H1 (cell line): ENCODE results near the gene UFSP2. TPM values are rescaled to one million over a fixed set of nuclear protein-coding genes. Genes with fewer than 3 reads are reported as not detected.
A peak's percentile ranks its signal among the peaks of the same experiment; 100 is the strongest.

Source experiments
- CTCF ChIA-PET: fragments of 300-600 bp; sonication (Branson Sonifier 250); formaldehyde crosslinking; loops from one replicate; lab custom pipeline; 2021; ENCODE audit not compliant: partially characterized antibody; lab: Charles Lee
- POLR2A ChIA-PET: fragments of 300-600 bp; sonication (Branson Sonifier 250); formaldehyde crosslinking; loops from one replicate; lab custom pipeline; 2021; ENCODE audit warnings: inconsistent platforms; ENCODE audit not compliant: partially characterized antibody; lab: Charles Lee
- DNase-seq, 2 experiments: peaks; one replicate each; pipeline versions ENCODE4 v3.0.0 to v3.0.0-alpha.2; 2010 to 2022; ENCODE audit warnings: low spot score in 2 of 2, low read depth in 1 of 2, mixed read lengths in 1 of 2
- FAIRE-seq: peaks from 2 replicates; lab custom pipeline; 2011; peaks lifted over from hg19 to GRCh38; lab: Jason Lieb, UNC
- H2AFZ ChIP-seq: 2 replicates; pipeline ENCODE4 v1.8.1; 2012; ENCODE audit warnings: low read length, inconsistent platforms
- H2AK5ac ChIP-seq: 2 replicates; pipeline ENCODE4 v1.6.1; 2013; ENCODE audit warnings: low read depth, low read length
- H2BK120ac ChIP-seq: replicated peaks from 2 replicates; pipeline ENCODE3; 2013; ENCODE audit warnings: low read depth, low read length, inconsistent platforms
- H2BK12ac ChIP-seq: 2 replicates; pipeline ENCODE4 v1.6.1; 2013; ENCODE audit warnings: low read depth, low read length
- H2BK15ac ChIP-seq: 2 replicates; pipeline ENCODE4 v1.6.1; 2013; ENCODE audit warnings: low read length
- H2BK20ac ChIP-seq: 2 replicates; pipeline ENCODE4 v1.6.1; 2013; ENCODE audit warnings: low read length
- H2BK5ac ChIP-seq: 2 replicates; pipeline ENCODE4 v1.6.1; 2013; ENCODE audit warnings: low read depth, low read length
- H3K14ac ChIP-seq: 2 replicates; pipeline ENCODE4 v1.6.1; 2013; ENCODE audit warnings: inconsistent platforms; ENCODE audit not compliant: insufficient read length
- H3K18ac ChIP-seq: 2 replicates; pipeline ENCODE4 v1.6.1; 2013; ENCODE audit warnings: low read length; ENCODE audit errors: extremely low read depth
- H3K23ac ChIP-seq: 2 replicates; pipeline ENCODE4 v1.6.1; 2013; ENCODE audit warnings: inconsistent platforms; ENCODE audit not compliant: insufficient read length
- H3K23me2 ChIP-seq: 2 replicates; pipeline ENCODE4 v1.6.1; 2013; ENCODE audit warnings: low read depth, low read length
- H3K27ac ChIP-seq: 2 replicates; pipeline ENCODE4 v1.6.1; 2011; ENCODE audit warnings: low read depth, low read length, inconsistent platforms
- H3K27me3 ChIP-seq, 4 experiments: replicated peaks in 1 of 4; 1 replicate in 1 of 4; 2 replicates in 3 of 4; pipeline versions ENCODE4 v1.6.1 to v1.8.1; 2011 to 2013; ENCODE audit warnings: low read length in 3 of 4, mild to moderate bottlenecking in 3 of 4, inconsistent platforms in 2 of 4, mixed read lengths in 2 of 4, moderate library complexity in 1 of 4; ENCODE audit not compliant: control insufficient read depth in 3 of 4, insufficient read depth in 3 of 4; ENCODE audit errors: extremely low read depth in 1 of 4
- H3K36me3 ChIP-seq, 4 experiments: 2 replicates each; pipeline versions ENCODE4 v1.6.1 to v1.8.1; 2011 to 2013; ENCODE audit warnings: mild to moderate bottlenecking in 4 of 4, low read length in 3 of 4, moderate library complexity in 2 of 4, control low read depth in 1 of 4, inconsistent platforms in 1 of 4; ENCODE audit not compliant: insufficient read depth in 4 of 4, control insufficient read depth in 2 of 4
- H3K4ac ChIP-seq: replicated peaks from 2 replicates; pipeline ENCODE3; 2013; ENCODE audit warnings: low read length, low read depth, mixed read lengths, inconsistent platforms; ENCODE audit not compliant: insufficient read length
- H3K4me1 ChIP-seq, 4 experiments: replicated peaks in 1 of 4; 1 replicate in 1 of 4; 2 replicates in 3 of 4; pipeline versions ENCODE4 v1.6.1 to v1.8.1; 2011 to 2013; ENCODE audit warnings: low read length in 3 of 4, inconsistent platforms in 2 of 4, mixed read lengths in 1 of 4; ENCODE audit not compliant: insufficient read depth in 4 of 4, control insufficient read depth in 3 of 4
- H3K4me2 ChIP-seq, 2 experiments: 2 replicates each; pipeline versions ENCODE4 v1.6.1 to v1.8.1; 2011 to 2013; ENCODE audit warnings: low read depth in 2 of 2, low read length in 2 of 2, control low read depth in 1 of 2, inconsistent platforms in 1 of 2, mild to moderate bottlenecking in 1 of 2; ENCODE audit not compliant: insufficient read depth in 1 of 2
- H3K4me3 ChIP-seq, 4 experiments: fragments of 200-600, 300-600 bp in 1 of 4; sonication (generic), shearing (Covaris generic), sonication (Bioruptor Twin) in 1 of 4; 2 replicates each; pipeline versions ENCODE4 v1.5.1 to v1.8.1; 2011 to 2016; ENCODE audit warnings: low read length in 4 of 4, low read depth in 3 of 4, control low read depth in 2 of 4, inconsistent platforms in 2 of 4, mild to moderate bottlenecking in 2 of 4, mixed read lengths in 1 of 4, moderate library complexity in 1 of 4; ENCODE audit not compliant: insufficient read depth in 2 of 4; ENCODE audit errors: extremely low read depth in 1 of 4
- H3K56ac ChIP-seq: replicated peaks from 2 replicates; pipeline ENCODE3; 2013; ENCODE audit warnings: low read depth, mild to moderate bottlenecking, mixed read lengths, low read length, inconsistent platforms; ENCODE audit not compliant: insufficient read length
- H3K79me1 ChIP-seq: 2 replicates; pipeline ENCODE4 v1.6.1; 2013; ENCODE audit warnings: low read depth, low read length, control low read depth
- H3K79me2 ChIP-seq, 2 experiments: 2 replicates each; pipeline versions ENCODE4 v1.6.1 to v1.8.1; 2012 to 2013; ENCODE audit warnings: low read length in 2 of 2, mild to moderate bottlenecking in 2 of 2, inconsistent platforms in 1 of 2; ENCODE audit not compliant: insufficient read depth in 2 of 2, control insufficient read depth in 1 of 2
- H3K9ac ChIP-seq, 4 experiments: replicated peaks in 1 of 4; 1 replicate in 1 of 4; 2 replicates in 3 of 4; pipeline versions ENCODE4 v1.6.1 to v1.8.1; 2011 to 2013; ENCODE audit warnings: low read depth in 3 of 4, low read length in 3 of 4, control low read depth in 2 of 4, mild to moderate bottlenecking in 2 of 4, moderate library complexity in 2 of 4, inconsistent platforms in 1 of 4; ENCODE audit errors: extremely low read depth in 1 of 4
- H3K9me3 ChIP-seq, 2 experiments: 2 replicates each; pipeline versions ENCODE4 v1.6.1 to v1.8.1; 2012 to 2013; ENCODE audit warnings: mild to moderate bottlenecking in 2 of 2, moderate library complexity in 2 of 2, control low read depth in 1 of 2, inconsistent platforms in 1 of 2, low read depth in 1 of 2, low read length in 1 of 2, mixed read lengths in 1 of 2; ENCODE audit not compliant: insufficient read depth in 2 of 2
- H4K20me1 ChIP-seq, 2 experiments: replicated peaks in 1 of 2; 2 replicates each; pipeline versions ENCODE3 to v1.8.1; 2011 to 2013; ENCODE audit warnings: inconsistent platforms in 2 of 2, low read length in 2 of 2, mild to moderate bottlenecking in 1 of 2; ENCODE audit not compliant: insufficient read depth in 2 of 2, control insufficient read depth in 1 of 2
- H4K5ac ChIP-seq: 2 replicates; pipeline ENCODE4 v1.6.1; 2013; ENCODE audit warnings: low read length, low read depth, mixed read lengths, inconsistent platforms; ENCODE audit not compliant: insufficient read length
- H4K8ac ChIP-seq: 2 replicates; pipeline ENCODE4 v1.8.0; 2013; ENCODE audit warnings: mild to moderate bottlenecking, moderate library complexity, low read length, inconsistent platforms; ENCODE audit not compliant: insufficient read depth; ENCODE audit errors: extremely low read depth
- H4K91ac ChIP-seq: replicated peaks from 2 replicates; pipeline ENCODE3; 2013; ENCODE audit warnings: low read length, mixed read lengths, inconsistent platforms; ENCODE audit not compliant: insufficient read length
- MAFK ChIP-seq: IDR thresholded peaks from 2 replicates; pipeline ENCODE4 v1.6.1; 2012; ENCODE audit warnings: low read depth, mild to moderate bottlenecking, improper control_type of control experiment, low read length
- TEAD4 ChIP-seq: IDR thresholded peaks from 2 replicates; pipeline ENCODE4 v1.6.1; 2012; ENCODE audit warnings: low read depth, low read length, inconsistent platforms, mixed read lengths
- WGBS, 2 experiments: shearing (Covaris generic) in 1 of 2; methylation state at CpG; one replicate each; pipeline versions ENCODE4 v1.1.6 to v1.1.7; 2013 to 2015; ENCODE audit warnings: low lambda C conversion rate in 2 of 2, mixed read lengths in 2 of 2, inconsistent platforms in 1 of 2, low coverage in 1 of 2, missing lambda C conversion rate in 1 of 2; ENCODE audit not compliant: insufficient replicate concordance in 2 of 2, insufficient coverage in 1 of 2, insufficient read length in 1 of 2; ENCODE audit errors: extremely low coverage in 1 of 2, missing lambda C conversion rate in 1 of 2; 5-methylcytosine and 5-hydroxymethylcytosine counted together
- polyA plus RNA-seq, 7 experiments: library from polyadenylated mRNA; depleted of rRNA in 3 of 7; stranded (reverse) in 5 of 7; unstranded in 2 of 7; fragments of >200 nt in 5 of 7; fragments of 200-250 nt in 2 of 7; gene quantifications; 1 replicate in 5 of 7; 2 replicates in 1 of 7; 4 replicates in 1 of 7; pipeline versions ENCODE4 v1.2.1 to v1.2.3, GENCODE V29; 2011 to 2013; ENCODE audit warnings: missing spikeins in 2 of 7, mixed read lengths in 2 of 7
- total RNA-seq: library from RNA; stranded (reverse); fragmentation: NEBNext Ultra II Directional; extraction: Animal tissue kit (Norgen Biotek cat#: 25700); gene quantifications from 2 replicates; pipeline ENCODE4 v1.2.1, GENCODE V29; 2021

The UFSP2 gene
- total and polyA plus RNA-seq, 2 of the 8 experiments (the other 6 are each of a cell fraction or from before 2014, with no cell fraction given), result 22.9 to 26.0 TPM

GRCh38 chr4:185361872-185362271 is 63.9 kb downstream of the UFSP2 start:
- Histone ChIP-seq H3K23ac (no peak overlapping the region), H4K20me1 (no peaks in the 10 kb centered on the region), H3K23me2 (no peaks in the 10 kb centered on the region), H3K9me3 (no peaks in the 10 kb centered on the region), H2AFZ (no peak overlapping the region), H2BK12ac (no peak overlapping the region), H3K14ac (no peak overlapping the region), H3K4ac (no peak overlapping the region), H4K5ac (no peak overlapping the region), H3K18ac (no peak overlapping the region), H2BK15ac (no peak overlapping the region), H3K79me1 (no peaks in the 10 kb centered on the region), H4K91ac (no peak overlapping the region), H3K4me3 (no peak overlapping the region), H2BK5ac (no peak overlapping the region), H3K4me1 (peaks cover 0 to 3% (median 0%) of the 10 kb centered on the region in 4 experiments; a peak in 2 of 7 replicates), H3K27ac (no peak overlapping the region), H4K8ac (no peak overlapping the region), H2AK5ac (no peak overlapping the region), H3K36me3 (peaks cover 0 to 11% (median 3%) of the 10 kb centered on the region in 4 experiments; a peak in 2 of 8 replicates), H3K9ac (no peak overlapping the region), H2BK120ac (no peak overlapping the region), H3K79me2 (no peaks in the 10 kb centered on the region), H2BK20ac (no peak overlapping the region), H3K4me2 (no peak overlapping the region), H3K27me3 (no peaks in the 10 kb centered on the region), H3K56ac (no peak overlapping the region)
- FAIRE-seq (peak; percentile 28), DNase-seq (no peak)
- TF ChIP-seq MAFK (no peak), TEAD4 (peak; percentile 60; the same call in 1 of the 2 replicates)
- 77% methylated on average over 3 of the region's 3 CpGs; no CpG with 5 or more reads in 1 of the 2 experiments for WGBS, 2 experiments
- POLR2A ChIA-PET, result interaction anchor here (1.0 kb wide), 1 partner anchor 9 kb away, joined by 4 read pairs; no protein-coding TSS in a partner anchor
- CTCF ChIA-PET, result interaction anchor here (0.6 kb wide), 2 partner anchors 420 to 433 kb away, joined by 3 read pairs; no protein-coding TSS in a partner anchor
